Thoracic aorta (tissue), 2 donors: ENCODE data around the gene SLC26A11. TPM values are rescaled to one million over a fixed set of nuclear protein-coding genes. Genes with fewer than 3 reads are reported as not detected.

ENCODE experiments used
- ATAC-seq: fragments of 150-250 bp; one replicate; pipeline ENCODE4 v1.8.0; 2017; ENCODE audit warnings: low read depth; ENCODE audit not compliant: insufficient number of reproducible peaks, low FRiP score
- DNase-seq: peaks from one replicate; pipeline ENCODE4 v3.0.0-alpha.2; 2020; ENCODE audit warnings: low spot score
- H3K27ac ChIP-seq, 2 donors: fragments of 200-600 bp; sonication (generic); 1 replicate in 1 of 2; 2 replicates in 1 of 2; pipeline ENCODE4 v1.5.1; 2016; ENCODE audit warnings: mild to moderate bottlenecking in 2 of 2, moderate library complexity in 2 of 2
- H3K27me3 ChIP-seq: fragments of 200-600 bp; sonication (generic); replicated peaks from 2 replicates; pipeline ENCODE4 v1.6.0; 2016; ENCODE audit warnings: mild to moderate bottlenecking; ENCODE audit not compliant: insufficient read depth
- H3K36me3 ChIP-seq: fragments of 200-600 bp; sonication (generic); one replicate; pipeline ENCODE4 v1.5.1; 2016
- H3K4me1 ChIP-seq, 2 donors: fragments of 200-600 bp; sonication (generic); 1 replicate in 1 of 2; 2 replicates in 1 of 2; pipeline versions ENCODE4 v1.5.1 to v1.6.0; 2016; ENCODE audit warnings: low read depth in 2 of 2, mild to moderate bottlenecking in 1 of 2; ENCODE audit not compliant: control insufficient read depth in 1 of 2
- H3K4me3 ChIP-seq: fragments of 200-600 bp; sonication (generic); 2 replicates; pipeline ENCODE4 v1.5.1; 2016; ENCODE audit warnings: mild to moderate bottlenecking
- H3K9me3 ChIP-seq: fragments of 200-600 bp; sonication (generic); 2 replicates; pipeline ENCODE4 v1.5.1; 2016
- total RNA-seq, 2 donors: library from RNA; depleted of rRNA; stranded (reverse); fragments of >200 nt; gene quantifications; one replicate each; pipeline versions ENCODE4 v1.1.0 to v1.2.3, GENCODE V29; 2016
- TF ChIP-seq, protein P1 (sequence below): fragments of 200-600 bp; sonication (generic); IDR thresholded peaks from one replicate; pipeline ENCODE4 v1.5.1; 2019; ENCODE audit warnings: antibody characterized with exemption

Gene SLC26A11
- total RNA-seq, 2 donors from 2014 or later: 41.1 to 69.2 TPM

DNA sequence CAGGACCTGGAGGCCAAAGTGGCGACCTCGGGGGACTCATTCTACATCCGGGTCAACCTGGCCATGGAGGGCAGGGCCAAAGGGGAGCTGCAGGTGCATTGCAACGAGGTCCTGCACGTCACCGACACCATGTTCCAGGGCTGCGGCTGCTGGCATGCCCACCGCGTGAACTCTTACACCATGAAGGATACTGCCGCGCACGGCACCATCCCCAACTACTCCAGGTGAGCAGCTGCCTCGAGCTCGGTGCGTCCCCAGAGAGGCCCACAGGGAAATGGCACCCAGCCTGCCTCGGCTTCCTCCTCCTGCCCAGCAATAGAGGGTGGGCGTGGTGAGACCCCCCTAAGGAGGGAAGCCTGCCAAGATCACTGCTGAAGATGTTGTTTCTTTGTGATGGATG lies 18.0 kb upstream of the SLC26A11 start:
- no peak for ATAC-seq
- H3K27ac ChIP-seq: no peak overlapping the region
- H3K9me3 ChIP-seq: no peaks in the 10 kb centered on the region
- no peak for DNase-seq
- no peaks in the 10 kb centered on the region for H3K36me3 ChIP-seq
- H3K4me1 ChIP-seq: no peaks in the 10 kb centered on the region
- TF ChIP-seq, protein P1, sequence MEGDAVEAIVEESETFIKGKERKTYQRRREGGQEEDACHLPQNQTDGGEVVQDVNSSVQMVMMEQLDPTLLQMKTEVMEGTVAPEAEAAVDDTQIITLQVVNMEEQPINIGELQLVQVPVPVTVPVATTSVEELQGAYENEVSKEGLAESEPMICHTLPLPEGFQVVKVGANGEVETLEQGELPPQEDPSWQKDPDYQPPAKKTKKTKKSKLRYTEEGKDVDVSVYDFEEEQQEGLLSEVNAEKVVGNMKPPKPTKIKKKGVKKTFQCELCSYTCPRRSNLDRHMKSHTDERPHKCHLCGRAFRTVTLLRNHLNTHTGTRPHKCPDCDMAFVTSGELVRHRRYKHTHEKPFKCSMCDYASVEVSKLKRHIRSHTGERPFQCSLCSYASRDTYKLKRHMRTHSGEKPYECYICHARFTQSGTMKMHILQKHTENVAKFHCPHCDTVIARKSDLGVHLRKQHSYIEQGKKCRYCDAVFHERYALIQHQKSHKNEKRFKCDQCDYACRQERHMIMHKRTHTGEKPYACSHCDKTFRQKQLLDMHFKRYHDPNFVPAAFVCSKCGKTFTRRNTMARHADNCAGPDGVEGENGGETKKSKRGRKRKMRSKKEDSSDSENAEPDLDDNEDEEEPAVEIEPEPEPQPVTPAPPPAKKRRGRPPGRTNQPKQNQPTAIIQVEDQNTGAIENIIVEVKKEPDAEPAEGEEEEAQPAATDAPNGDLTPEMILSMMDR: no peak
- no peaks in the 10 kb centered on the region for H3K27me3 ChIP-seq
- no peak overlapping the region for H3K4me3 ChIP-seq

DNA sequence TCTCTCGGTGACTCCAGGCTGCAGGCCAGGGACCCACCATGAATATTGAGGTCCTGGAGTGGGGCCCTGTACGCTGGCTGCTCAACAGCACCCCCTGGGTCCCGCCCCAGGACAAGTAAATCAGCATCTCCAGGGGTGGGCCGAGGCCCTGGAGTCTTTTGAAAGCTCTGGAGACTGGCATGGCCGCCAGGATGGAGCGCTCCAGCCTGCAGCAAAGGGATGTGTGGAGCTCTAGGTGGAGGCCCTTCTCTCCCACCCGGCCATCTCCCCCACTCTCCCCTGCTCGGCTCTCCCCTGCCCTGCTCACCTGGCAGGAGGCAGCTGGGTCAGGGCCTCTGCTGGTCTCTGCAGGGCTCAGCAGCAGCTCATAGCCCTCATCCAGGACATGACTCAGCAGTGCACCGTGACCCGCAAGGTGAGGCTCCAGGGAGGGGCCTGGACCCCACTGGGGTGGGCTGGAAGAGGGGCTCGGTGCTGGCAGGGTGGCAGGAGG lies 16.7 kb upstream of the SLC26A11 start:
- H3K36me3 ChIP-seq: no peaks in the 10 kb centered on the region
- no peak for DNase-seq
- H3K4me1 ChIP-seq: no peaks in the 10 kb centered on the region
- no peak for ATAC-seq
- H3K9me3 ChIP-seq: no peaks in the 10 kb centered on the region
- TF ChIP-seq, protein P1: no peak
- no peak overlapping the region for H3K27ac ChIP-seq
- H3K4me3 ChIP-seq: no peak overlapping the region
- no peaks in the 10 kb centered on the region for H3K27me3 ChIP-seq

DNA sequence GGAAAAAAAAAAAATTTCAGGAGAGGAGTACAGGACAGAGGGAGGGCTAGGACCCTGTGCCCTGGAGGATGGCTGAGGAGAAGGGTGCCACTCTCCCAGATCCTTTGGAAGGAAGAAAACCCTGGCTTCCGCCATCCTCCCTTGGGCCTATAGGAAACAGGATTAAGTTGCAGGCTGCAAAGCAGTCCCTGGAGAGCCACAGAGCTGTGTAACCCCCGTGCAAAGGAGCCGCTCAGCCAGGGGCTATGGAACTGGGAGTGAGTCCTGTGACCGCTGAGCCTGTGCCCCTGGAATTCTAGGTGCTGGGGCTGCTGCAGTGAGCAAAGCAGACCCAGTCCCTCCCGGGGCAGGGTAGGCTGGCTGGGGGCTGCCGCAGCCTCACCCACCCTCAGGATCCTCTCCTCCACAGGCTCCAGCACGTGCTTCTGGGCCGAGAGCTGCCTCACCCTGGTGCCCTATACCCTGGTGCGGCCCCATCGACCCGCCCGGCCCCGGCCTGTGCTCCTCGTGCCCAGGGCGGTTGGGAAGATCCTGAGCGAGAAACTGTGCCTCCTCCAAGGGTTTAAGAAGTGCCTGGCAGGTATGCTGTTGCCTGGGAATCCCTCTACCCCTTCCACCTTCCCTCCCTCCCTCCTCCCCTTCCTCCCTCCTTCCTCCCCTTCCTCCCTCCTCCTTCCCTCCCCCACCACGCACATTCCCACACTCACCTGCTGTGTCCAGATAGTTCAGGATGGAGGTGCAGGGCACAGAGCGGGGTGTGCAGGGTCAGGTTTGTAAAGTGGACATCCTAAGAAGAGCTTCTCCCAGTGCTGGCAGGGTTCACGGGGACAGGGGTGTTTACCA lies 15.4 kb upstream of the SLC26A11 start:
- Histone ChIP-seq H3K27me3 (no peaks in the 10 kb centered on the region), H3K4me3 (no peak overlapping the region), H3K36me3 (peaks cover 8% of the 10 kb centered on the region), H3K27ac (no peak overlapping the region), H3K9me3 (no peaks in the 10 kb centered on the region), H3K4me1 (no peaks in the 10 kb centered on the region)
- no peak for DNase-seq
- TF ChIP-seq, protein P1: no peak
- ATAC-seq: no peak

DNA sequence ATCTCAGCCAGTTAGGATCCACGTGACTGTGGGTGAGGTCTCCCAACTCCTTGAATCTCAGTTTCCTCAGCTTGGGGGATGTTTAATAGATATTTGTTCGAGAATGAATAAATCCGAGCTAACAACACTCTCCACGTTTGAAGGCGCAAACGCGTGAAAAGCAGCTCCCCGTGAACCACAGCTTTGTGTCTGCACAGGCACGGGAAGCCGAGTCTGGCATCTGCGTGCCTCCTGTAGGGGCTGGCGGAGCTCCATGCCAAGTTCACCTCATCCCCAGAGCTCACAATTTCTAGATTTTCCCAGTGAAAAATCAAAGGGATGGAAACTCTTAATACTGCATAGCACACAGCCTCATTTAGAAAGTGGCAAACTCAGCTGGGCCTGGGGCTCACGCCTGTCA lies 14.4 kb upstream of the SLC26A11 start:
- no peaks in the 10 kb centered on the region for H3K9me3 ChIP-seq
- H3K4me3 ChIP-seq: no peak overlapping the region
- TF ChIP-seq, protein P1: no peak
- ATAC-seq (no peak), DNase-seq (no peak)
- peaks cover 16% of the 10 kb centered on the region for H3K36me3 ChIP-seq
- H3K27ac ChIP-seq: no peak overlapping the region
- no peaks in the 10 kb centered on the region for H3K27me3 ChIP-seq
- no peaks in the 10 kb centered on the region for H3K4me1 ChIP-seq

DNA sequence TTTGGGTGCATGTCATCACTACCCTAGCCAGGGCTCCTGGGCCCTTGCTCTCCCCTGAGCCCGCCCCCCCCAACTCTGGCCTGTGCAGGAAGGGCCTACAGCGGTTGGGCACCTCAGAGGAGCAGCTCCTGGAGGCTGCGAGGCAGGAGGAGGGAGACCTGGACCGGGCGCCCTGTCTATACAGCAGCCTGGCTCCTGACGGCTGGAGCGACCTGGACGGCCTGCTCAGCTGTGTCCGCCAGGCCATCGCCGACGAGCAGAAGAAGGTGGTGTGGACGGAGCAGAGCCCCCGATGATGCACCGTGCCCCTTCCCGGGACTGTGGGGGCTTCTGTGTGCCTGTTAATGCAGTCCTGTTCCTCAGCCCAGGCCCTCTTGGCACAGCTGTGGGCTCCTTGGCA lies 12.2 kb upstream of the SLC26A11 start:
- H3K9me3 ChIP-seq: no peaks in the 10 kb centered on the region
- no peak overlapping the region for H3K27ac ChIP-seq
- no peaks in the 10 kb centered on the region for H3K4me1 ChIP-seq
- no peak overlapping the region for H3K4me3 ChIP-seq
- TF ChIP-seq, protein P1: no peak
- no peak for ATAC-seq
- no peaks in the 10 kb centered on the region for H3K27me3 ChIP-seq
- H3K36me3 ChIP-seq: peaks cover 24% of the 10 kb centered on the region
- no peak for DNase-seq
